SK-N-MC (cell line): Measurements from ENCODE around the gene FBF1.
"Not testable (repeated sequence)": the region's sequence is repeated elsewhere in the genome, so short reads cannot be mapped to it uniquely, and the experiment has no call there.

Source experiments
- DNase-seq: peaks from one replicate; pipeline ENCODE4 v3.0.0-alpha.2; 2011; ENCODE audit warnings: low read depth, low spot score
- H3K27ac ChIP-seq: fragments of 200-600 bp; sonication (generic); 2 replicates; pipeline ENCODE4 v1.5.1; 2016; ENCODE audit warnings: mixed run types
- H3K36me3 ChIP-seq: fragments of 200-600 bp; sonication (generic); 2 replicates; pipeline ENCODE4 v1.6.1; 2017; ENCODE audit warnings: antibody characterized with exemption, low read length, mixed read lengths; ENCODE audit not compliant: insufficient read depth
- H3K4me3 ChIP-seq: fragments of 200-600 bp; sonication (generic); 2 replicates; pipeline ENCODE4 v1.5.1; 2016
- H3K9ac ChIP-seq: fragments of 200-600 bp; sonication (generic); 2 replicates; pipeline ENCODE4 v1.8.0; 2017; ENCODE audit warnings: mixed run types, mixed read lengths; ENCODE audit not compliant: insufficient read length
- H3K9me3 ChIP-seq: fragments of 200-600 bp; sonication (generic); 2 replicates; pipeline ENCODE4 v1.6.1; 2017; ENCODE audit warnings: low read depth, mild to moderate bottlenecking, antibody characterized with exemption, low read length, moderate library complexity, mixed read lengths
- EZH2 ChIP-seq: fragments of 200-600 bp; sonication (generic); IDR thresholded peaks from one replicate; pipeline ENCODE4 v1.6.1; 2017; ENCODE audit warnings: antibody characterized with exemption
- FOXP2 ChIP-seq: optimal IDR thresholded peaks from 2 replicates; pipeline ENCODE3; 2011; ENCODE audit warnings: mild to moderate bottlenecking, moderate library complexity; ENCODE audit not compliant: insufficient read depth; ENCODE audit errors: extremely low read length, control extremely low read depth
- POLR2AphosphoS5 ChIP-seq: IDR thresholded peaks from 2 replicates; pipeline ENCODE4 v1.6.1; 2012; ENCODE audit warnings: mild to moderate bottlenecking, low read depth, low read length, borderline replicate concordance

Gene FBF1

DNA sequence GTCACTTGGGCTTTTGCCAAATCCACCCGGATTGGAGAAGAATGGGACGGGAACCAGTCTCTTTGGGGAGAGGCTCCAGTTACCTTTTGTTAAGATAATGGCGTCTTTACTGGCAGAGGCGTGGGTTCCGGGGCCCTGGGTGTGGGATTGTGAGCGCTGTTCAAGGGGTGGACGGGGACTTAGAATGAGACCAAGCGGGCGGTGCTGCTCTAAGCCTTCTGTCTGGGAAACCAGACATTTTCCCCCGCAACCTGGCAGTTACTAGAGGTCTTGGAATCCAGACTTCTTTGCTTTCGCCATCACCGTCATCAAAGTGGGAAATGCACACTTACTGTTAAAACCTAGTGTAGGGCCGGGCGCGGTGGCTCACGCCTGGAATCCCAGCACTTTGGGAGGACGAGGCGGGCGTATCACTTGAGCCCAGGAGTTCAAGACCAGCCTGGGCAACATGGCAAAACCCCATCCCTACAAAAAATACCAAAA, 38.9 kb upstream of the FBF1 start:
- peak overlapping the region; percentile 87 for H3K9ac ChIP-seq
- no peaks in the 10 kb centered on the region for H3K36me3 ChIP-seq
- H3K4me3 ChIP-seq, result peak overlapping the region; percentile 94
- H3K9me3 ChIP-seq, result no peaks in the 10 kb centered on the region
- TF ChIP-seq FOXP2, result no peak
- no peak for TF ChIP-seq EZH2
- no peak for TF ChIP-seq POLR2AphosphoS5
- peak overlapping the region; percentile 90 for H3K27ac ChIP-seq
- DNase-seq, result no peak

DNA sequence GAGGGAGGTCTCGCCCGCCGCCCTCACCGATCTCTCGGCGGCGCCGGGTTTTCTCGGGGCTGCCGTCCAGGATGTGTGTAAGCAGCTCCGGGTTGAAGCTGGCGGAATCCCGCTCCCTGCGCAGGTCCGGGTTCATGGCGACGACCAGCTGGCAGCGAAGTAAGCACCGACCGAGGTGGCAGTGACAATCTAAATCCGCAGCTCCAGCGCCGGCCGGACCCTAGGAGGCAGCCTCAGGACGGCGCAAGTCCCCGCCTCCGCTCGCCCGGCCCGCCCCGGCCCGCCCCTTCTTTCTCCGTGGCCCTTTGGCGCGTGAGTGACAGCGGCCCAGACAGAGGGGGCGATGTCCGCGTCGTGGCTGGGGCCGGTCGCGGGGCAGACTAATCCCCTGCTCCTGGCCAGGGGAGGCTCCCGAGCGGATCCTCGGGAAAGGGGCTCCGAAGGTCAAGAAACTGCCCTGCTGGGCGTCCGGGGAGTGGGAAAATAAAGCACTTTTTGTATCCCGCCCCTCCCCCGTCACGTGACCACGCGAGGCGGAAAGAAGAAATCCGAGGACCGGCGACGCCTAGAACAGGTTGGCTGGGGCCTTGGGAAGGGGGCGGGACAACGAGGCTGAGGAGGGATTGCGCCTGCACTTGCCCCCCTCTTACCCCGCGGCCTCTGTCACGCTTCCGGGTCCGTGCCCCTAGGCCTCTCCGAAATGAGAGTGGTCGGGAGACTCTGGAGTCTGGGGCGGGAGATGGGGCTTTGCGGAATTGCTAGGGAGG, 38.3 kb upstream of the FBF1 start, which contains the start of the genes ACOX1 and TEN1:
TSS of gene ACOX1 (minus strand) at position 229 of the 767 bp plus-strand sequence. CDS start at position 136, 93 bp downstream.
TSS of gene TEN1 (plus strand) at position 303 of the 767 bp plus-strand sequence. CDS start 6,953 bp downstream, outside the sequence.
- TF ChIP-seq EZH2, result no peak
- TF ChIP-seq POLR2AphosphoS5, result peak; percentile 90
- peak within 1 kb of the TSS; percentile 94 for H3K4me3 ChIP-seq

GRCh38 chr17:75976175-75976848, 35.5 kb upstream of the FBF1 start:
- no peaks in the 10 kb centered on the region for H3K36me3 ChIP-seq
- H3K4me3 ChIP-seq, result no peak overlapping the region
- DNase-seq, result no peak
- no peak overlapping the region for H3K9ac ChIP-seq
- peak overlapping the region; percentile 53; the same call in 1 of the 2 replicates for H3K27ac ChIP-seq
- H3K9me3 ChIP-seq, result no peaks in the 10 kb centered on the region
- no peak for TF ChIP-seq EZH2
- TF ChIP-seq FOXP2, result no peak
- TF ChIP-seq POLR2AphosphoS5, result no peak

More for the DNA sequence above, 38.3 kb upstream of the FBF1 start, which contains the start of the genes ACOX1 and TEN1:
- Histone ChIP-seq H3K9me3 (no peaks in the 10 kb centered on the region), H3K27ac (peak within 1 kb of the TSS; percentile 90), H3K36me3 (no peaks in the 10 kb centered on the region), H3K9ac (peak within 1 kb of the TSS; percentile 87)
- peak; percentile 65 for DNase-seq

GRCh38 chr17:75975757-75976174, 34.9 kb upstream of the FBF1 start:
- Histone ChIP-seq H3K36me3 (no peaks in the 10 kb centered on the region), H3K27ac (no peak overlapping the region), H3K4me3 (no peak overlapping the region), H3K9ac (no peak overlapping the region), H3K9me3 (no peaks in the 10 kb centered on the region)
- TF ChIP-seq FOXP2 (no peak), POLR2AphosphoS5 (no peak), EZH2 (no peak)
- DNase-seq, result no peak

DNA sequence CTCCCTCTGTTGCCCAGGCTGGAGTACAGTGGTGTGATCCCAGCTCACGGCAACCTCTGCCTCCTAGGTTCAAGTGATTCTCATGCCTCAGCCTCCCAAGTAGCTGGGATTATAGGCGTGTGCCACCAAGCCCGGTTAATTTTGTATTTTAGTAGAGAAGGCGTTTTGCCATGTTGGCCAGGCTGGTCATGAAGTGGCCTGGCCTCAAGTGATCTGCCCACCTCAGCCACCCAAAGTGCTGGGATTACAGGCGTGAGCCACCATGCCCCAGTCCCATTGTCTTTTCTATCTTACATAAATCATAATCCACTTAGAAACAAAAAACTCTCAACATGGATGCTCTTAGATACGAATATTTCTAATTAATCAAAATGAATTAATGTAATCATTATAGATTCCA, 34.3 kb upstream of the FBF1 start:
- not testable (repeated sequence) for H3K27ac ChIP-seq, DNase-seq, H3K4me3 ChIP-seq, H3K9me3 ChIP-seq, H3K9ac ChIP-seq, H3K36me3 ChIP-seq

DNA sequence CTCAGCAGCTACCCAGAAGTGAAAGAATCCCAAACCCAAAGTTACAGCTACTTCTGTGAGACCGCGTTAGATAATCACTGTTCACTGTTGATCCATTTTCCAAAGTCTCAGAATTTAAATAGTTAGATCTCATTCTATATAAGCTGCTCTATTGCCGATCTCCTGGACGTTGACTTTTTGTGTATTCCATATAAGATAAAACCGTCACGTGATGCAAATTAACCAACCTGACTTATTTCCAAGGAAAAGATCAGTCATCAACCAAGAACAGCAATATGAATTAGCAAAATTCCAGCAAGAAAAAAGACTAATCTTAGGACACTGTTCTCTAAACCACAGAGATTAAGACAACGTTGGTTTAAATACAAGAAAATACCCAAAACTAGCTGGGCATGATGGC, 29.8 kb upstream of the FBF1 start:
- H3K9ac ChIP-seq, result no peak overlapping the region
- H3K36me3 ChIP-seq, result no peaks in the 10 kb centered on the region
- TF ChIP-seq POLR2AphosphoS5, result no peak
- no peak for TF ChIP-seq FOXP2
- TF ChIP-seq EZH2, result no peak
- no peaks in the 10 kb centered on the region for H3K9me3 ChIP-seq
- H3K4me3 ChIP-seq, result no peak overlapping the region
- H3K27ac ChIP-seq, result peak overlapping the region; percentile 11
- DNase-seq, result no peak

- no peaks in the 10 kb centered on the region for H3K36me3 ChIP-seq
- DNase-seq, result no peak
- H3K9me3 ChIP-seq, result no peaks in the 10 kb centered on the region
- no peak for TF ChIP-seq POLR2AphosphoS5
- TF ChIP-seq EZH2, result no peak
- no peak for TF ChIP-seq FOXP2
- H3K4me3 ChIP-seq, result no peak overlapping the region
- peak overlapping the region; percentile 11 for H3K27ac ChIP-seq
- no peak overlapping the region for H3K9ac ChIP-seq
Measured at GRCh38 chr17:75970011-75970523, 29.2 kb upstream of the FBF1 start.

DNA sequence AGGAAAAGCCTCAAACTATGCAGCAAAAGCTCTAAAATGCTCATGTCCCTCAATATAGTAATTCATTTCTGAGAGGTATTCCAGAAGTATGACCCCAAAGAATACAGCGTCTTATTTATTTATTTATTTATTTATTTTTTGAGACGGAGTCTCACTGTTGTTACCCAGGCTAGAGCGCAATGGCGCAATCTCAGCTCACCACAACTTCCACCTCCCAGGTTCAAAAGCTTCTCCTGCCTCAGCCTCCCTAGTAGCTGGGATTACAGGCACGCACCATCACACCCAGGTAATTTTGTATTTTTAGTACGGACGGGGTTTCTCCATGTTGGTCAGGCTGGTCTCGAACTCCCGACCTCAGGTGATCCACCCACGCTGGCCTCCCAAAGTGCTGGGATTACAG, 28.2 kb upstream of the FBF1 start:
- DNase-seq, H3K27ac ChIP-seq, H3K36me3 ChIP-seq, H3K9me3 ChIP-seq, H3K9ac ChIP-seq, H3K4me3 ChIP-seq: not testable (repeated sequence)

- Histone ChIP-seq H3K36me3 (no peaks in the 10 kb centered on the region), H3K9me3 (no peaks in the 10 kb centered on the region), H3K9ac (no peak overlapping the region), H3K4me3 (no peak overlapping the region), H3K27ac (no peak overlapping the region)
- no peak for DNase-seq
- TF ChIP-seq EZH2, result no peak
- TF ChIP-seq POLR2AphosphoS5, result no peak
- TF ChIP-seq FOXP2, result no peak
Measured at GRCh38 chr17:75965468-75965867, 24.6 kb upstream of the FBF1 start.
